ENCODE results near the gene SYT1. TPM values are rescaled to one million over a fixed set of nuclear protein-coding genes. Genes with fewer than 3 reads are reported as not detected.

The SYT1 gene
- total and polyA plus RNA-seq, 2 experiments from 2014 or later = 48.7 to 51.7 TPM

- no peak overlapping the region for H2AFZ ChIP-seq
- Mint-ChIP-seq H3K4me3 (no peak overlapping the region), H3K27ac (no peak overlapping the region), H3K9me3 (no peaks in the 10 kb centered on the region), H3K4me1 (no peaks in the 10 kb centered on the region), H3K36me3 (ENCODE audit: low read depth) (no peaks in the 10 kb centered on the region), H3K27me3 (ENCODE audit: insufficient read depth, low read depth, poor library complexity) (no peaks in the 10 kb centered on the region)
- H3K9me2 ChIP-seq (ENCODE audit: insufficient read depth) = no peaks in the 10 kb centered on the region
- DNase-seq (ENCODE audit: low spot score) (no peak), ATAC-seq (no peak)
- peaks cover 14% of the 10 kb centered on the region; the same call in 1 of the 2 replicates for H4K20me1 ChIP-seq (replicated peaks; ENCODE audit: insufficient read depth)
- H3K27me3 ChIP-seq (ENCODE audit: insufficient read depth) = no peaks in the 10 kb centered on the region
- no peak overlapping the region for H3K27ac ChIP-seq (ENCODE audit: low read depth)
- H3K4me1 ChIP-seq (ENCODE audit: insufficient read depth) = no peaks in the 10 kb centered on the region
- no peaks in the 10 kb centered on the region for H3K36me3 ChIP-seq (ENCODE audit: insufficient read depth)
- TF ChIP-seq STAT1 (IDR thresholded peaks at IDR 0.05; ENCODE audit: unreplicated experiment) (no peak), ZNF462 (CRISPR knock-in tag; IDR thresholded peaks at IDR 0.05) (no peak), POLR2AphosphoS5 (IDR thresholded peaks at IDR 0.05; ENCODE audit: low read depth) (no peak), EZH2 (IDR thresholded peaks at IDR 0.05; ENCODE audit: low read depth, unreplicated experiment) (no peak), NANOG (IDR thresholded peaks at IDR 0.05; ENCODE audit: borderline replicate concordance) (no peak), CREB1 (CRISPR knock-in tag; IDR thresholded peaks at IDR 0.05; ENCODE audit: low read depth) (no peak), JUNB (IDR thresholded peaks at IDR 0.05; ENCODE audit: unreplicated experiment) (no peak), ZNF331 (CRISPR knock-in tag; IDR thresholded peaks at IDR 0.05; ENCODE audit: low read depth) (no peak), EZH2phosphoT487 (IDR thresholded peaks at IDR 0.05; ENCODE audit: unreplicated experiment) (no peak), ETS1 (IDR thresholded peaks at IDR 0.05) (no peak), ZNF114 (CRISPR knock-in tag; IDR thresholded peaks at IDR 0.05) (no peak)
- TF ChIP-seq, protein P1, sequence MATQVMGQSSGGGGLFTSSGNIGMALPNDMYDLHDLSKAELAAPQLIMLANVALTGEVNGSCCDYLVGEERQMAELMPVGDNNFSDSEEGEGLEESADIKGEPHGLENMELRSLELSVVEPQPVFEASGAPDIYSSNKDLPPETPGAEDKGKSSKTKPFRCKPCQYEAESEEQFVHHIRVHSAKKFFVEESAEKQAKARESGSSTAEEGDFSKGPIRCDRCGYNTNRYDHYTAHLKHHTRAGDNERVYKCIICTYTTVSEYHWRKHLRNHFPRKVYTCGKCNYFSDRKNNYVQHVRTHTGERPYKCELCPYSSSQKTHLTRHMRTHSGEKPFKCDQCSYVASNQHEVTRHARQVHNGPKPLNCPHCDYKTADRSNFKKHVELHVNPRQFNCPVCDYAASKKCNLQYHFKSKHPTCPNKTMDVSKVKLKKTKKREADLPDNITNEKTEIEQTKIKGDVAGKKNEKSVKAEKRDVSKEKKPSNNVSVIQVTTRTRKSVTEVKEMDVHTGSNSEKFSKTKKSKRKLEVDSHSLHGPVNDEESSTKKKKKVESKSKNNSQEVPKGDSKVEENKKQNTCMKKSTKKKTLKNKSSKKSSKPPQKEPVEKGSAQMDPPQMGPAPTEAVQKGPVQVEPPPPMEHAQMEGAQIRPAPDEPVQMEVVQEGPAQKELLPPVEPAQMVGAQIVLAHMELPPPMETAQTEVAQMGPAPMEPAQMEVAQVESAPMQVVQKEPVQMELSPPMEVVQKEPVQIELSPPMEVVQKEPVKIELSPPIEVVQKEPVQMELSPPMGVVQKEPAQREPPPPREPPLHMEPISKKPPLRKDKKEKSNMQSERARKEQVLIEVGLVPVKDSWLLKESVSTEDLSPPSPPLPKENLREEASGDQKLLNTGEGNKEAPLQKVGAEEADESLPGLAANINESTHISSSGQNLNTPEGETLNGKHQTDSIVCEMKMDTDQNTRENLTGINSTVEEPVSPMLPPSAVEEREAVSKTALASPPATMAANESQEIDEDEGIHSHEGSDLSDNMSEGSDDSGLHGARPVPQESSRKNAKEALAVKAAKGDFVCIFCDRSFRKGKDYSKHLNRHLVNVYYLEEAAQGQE (IDR thresholded peaks at IDR 0.05; ENCODE audit: unreplicated experiment) = no peak
- TF ChIP-seq, protein P2, sequence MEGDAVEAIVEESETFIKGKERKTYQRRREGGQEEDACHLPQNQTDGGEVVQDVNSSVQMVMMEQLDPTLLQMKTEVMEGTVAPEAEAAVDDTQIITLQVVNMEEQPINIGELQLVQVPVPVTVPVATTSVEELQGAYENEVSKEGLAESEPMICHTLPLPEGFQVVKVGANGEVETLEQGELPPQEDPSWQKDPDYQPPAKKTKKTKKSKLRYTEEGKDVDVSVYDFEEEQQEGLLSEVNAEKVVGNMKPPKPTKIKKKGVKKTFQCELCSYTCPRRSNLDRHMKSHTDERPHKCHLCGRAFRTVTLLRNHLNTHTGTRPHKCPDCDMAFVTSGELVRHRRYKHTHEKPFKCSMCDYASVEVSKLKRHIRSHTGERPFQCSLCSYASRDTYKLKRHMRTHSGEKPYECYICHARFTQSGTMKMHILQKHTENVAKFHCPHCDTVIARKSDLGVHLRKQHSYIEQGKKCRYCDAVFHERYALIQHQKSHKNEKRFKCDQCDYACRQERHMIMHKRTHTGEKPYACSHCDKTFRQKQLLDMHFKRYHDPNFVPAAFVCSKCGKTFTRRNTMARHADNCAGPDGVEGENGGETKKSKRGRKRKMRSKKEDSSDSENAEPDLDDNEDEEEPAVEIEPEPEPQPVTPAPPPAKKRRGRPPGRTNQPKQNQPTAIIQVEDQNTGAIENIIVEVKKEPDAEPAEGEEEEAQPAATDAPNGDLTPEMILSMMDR (conservative IDR thresholded peaks at IDR 0.05; ENCODE audit: low read depth in 2 of 2) = no peak
- H3K79me2 ChIP-seq (replicated peaks; ENCODE audit: insufficient read depth) = no peaks in the 10 kb centered on the region
- H3F3A ChIP-seq (replicated peaks; ENCODE audit: low read depth) = no peaks in the 10 kb centered on the region
- H3K4me2 ChIP-seq = no peak overlapping the region
- no peak overlapping the region for H3K4me3 ChIP-seq
These were observed 99.9 kb downstream of the SYT1 start for GRCh38 chr12:78964521-78964920.
